ENCODE data around the gene MORF4L2. TPM values are rescaled to one million over a fixed set of nuclear protein-coding genes. Genes with fewer than 3 reads are reported as not detected.
"Not testable (repeated sequence)": the region's sequence is repeated elsewhere in the genome, so short reads cannot be mapped to it uniquely, and the experiment has no call there.

Gene MORF4L2
- total RNA-seq, 4 donors from 2014 or later = 258 to 722 (median 535) TPM

DNA sequence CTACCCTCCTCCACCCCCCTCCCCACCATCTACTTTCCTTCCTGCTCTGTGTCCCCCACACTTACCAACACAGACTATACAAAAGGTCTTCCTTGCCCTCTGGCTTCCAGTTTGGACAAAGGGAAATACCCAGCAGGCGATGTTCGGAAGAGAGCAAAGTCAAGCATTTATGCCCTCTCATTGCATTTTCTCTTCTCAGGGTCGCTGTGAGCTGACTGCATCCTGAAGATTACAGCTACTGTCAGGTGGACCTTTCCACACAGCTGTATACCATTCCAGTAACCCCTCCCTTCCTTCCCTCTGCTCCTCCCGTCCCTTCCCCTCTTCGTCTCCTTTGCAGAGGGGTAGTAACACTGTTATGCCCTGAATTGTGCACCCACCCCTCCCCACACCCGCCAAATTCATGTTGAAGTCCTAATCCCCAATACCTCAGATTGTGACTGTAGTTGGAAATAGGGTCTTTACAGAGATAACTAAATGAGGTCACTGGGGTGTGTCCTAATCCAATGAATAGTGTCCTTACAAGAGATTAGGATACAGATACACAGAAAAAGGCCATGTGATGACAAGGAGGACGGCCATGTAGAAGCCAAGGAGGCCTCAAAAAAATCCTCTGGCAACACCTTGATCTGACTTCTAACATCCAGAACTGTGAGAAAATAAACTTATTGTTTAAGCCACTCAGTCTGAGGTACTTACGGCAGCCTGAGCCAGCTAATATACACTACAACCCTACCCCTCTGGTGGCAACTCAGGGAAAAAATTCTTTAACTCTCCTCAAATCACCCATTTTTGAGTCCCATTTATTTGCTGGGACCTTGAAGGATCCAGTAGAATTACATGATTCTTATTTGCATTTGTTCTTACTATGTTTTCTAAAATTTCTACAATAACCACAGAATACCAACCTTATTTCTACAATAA is 11.7 kb downstream of the MORF4L2 start:
- Histone ChIP-seq H3K9me3 (no peaks in the 10 kb centered on the region), H3K27ac (no peak overlapping the region), H3K4me3 (no peak overlapping the region), H3K4me1 (no peaks in the 10 kb centered on the region), H3K36me3 (no peaks in the 10 kb centered on the region), H3K27me3 (no peaks in the 10 kb centered on the region)
- no peak for TF ChIP-seq POLR2A (IDR thresholded peaks at IDR 0.05)
- TF ChIP-seq, protein P1, sequence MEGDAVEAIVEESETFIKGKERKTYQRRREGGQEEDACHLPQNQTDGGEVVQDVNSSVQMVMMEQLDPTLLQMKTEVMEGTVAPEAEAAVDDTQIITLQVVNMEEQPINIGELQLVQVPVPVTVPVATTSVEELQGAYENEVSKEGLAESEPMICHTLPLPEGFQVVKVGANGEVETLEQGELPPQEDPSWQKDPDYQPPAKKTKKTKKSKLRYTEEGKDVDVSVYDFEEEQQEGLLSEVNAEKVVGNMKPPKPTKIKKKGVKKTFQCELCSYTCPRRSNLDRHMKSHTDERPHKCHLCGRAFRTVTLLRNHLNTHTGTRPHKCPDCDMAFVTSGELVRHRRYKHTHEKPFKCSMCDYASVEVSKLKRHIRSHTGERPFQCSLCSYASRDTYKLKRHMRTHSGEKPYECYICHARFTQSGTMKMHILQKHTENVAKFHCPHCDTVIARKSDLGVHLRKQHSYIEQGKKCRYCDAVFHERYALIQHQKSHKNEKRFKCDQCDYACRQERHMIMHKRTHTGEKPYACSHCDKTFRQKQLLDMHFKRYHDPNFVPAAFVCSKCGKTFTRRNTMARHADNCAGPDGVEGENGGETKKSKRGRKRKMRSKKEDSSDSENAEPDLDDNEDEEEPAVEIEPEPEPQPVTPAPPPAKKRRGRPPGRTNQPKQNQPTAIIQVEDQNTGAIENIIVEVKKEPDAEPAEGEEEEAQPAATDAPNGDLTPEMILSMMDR (IDR thresholded peaks at IDR 0.05) = no peak
- intact Hi-C loops (cut with DNase I; ENCODE audit: low total_unique reads) = no loop called here
- no peak for DNase-seq

DNA sequence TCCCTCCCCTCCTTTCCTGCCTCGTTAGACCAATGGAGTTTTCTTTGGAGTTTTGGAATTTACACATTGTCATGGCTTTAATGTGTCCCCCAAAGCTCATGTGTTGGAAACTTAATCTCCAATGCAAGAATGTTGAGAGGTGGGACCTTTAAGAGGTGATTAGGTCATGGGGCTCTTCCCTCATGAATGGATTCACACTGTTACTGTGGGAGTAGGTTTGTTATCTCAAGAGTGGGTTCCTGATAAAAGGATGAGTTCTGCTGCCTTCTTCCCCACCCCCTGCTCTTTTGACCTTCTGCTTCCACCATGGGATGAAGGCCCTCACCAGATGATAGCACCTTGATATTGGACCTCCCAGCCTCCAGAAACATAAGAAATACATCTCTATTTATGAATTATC is 16.8 kb downstream of the MORF4L2 start:
- Histone ChIP-seq H3K27me3 (no peaks in the 10 kb centered on the region), H3K9me3 (no peaks in the 10 kb centered on the region), H3K4me3 (no peak overlapping the region), H3K36me3 (no peaks in the 10 kb centered on the region), H3K27ac (no peak overlapping the region), H3K4me1 (no peaks in the 10 kb centered on the region)
- no peak for TF ChIP-seq POLR2A (IDR thresholded peaks at IDR 0.05)
- TF ChIP-seq, protein P1 (IDR thresholded peaks at IDR 0.05) = no peak
- intact Hi-C loops (cut with DNase I; ENCODE audit: low total_unique reads) = no loop called here
- no peak for DNase-seq

DNA sequence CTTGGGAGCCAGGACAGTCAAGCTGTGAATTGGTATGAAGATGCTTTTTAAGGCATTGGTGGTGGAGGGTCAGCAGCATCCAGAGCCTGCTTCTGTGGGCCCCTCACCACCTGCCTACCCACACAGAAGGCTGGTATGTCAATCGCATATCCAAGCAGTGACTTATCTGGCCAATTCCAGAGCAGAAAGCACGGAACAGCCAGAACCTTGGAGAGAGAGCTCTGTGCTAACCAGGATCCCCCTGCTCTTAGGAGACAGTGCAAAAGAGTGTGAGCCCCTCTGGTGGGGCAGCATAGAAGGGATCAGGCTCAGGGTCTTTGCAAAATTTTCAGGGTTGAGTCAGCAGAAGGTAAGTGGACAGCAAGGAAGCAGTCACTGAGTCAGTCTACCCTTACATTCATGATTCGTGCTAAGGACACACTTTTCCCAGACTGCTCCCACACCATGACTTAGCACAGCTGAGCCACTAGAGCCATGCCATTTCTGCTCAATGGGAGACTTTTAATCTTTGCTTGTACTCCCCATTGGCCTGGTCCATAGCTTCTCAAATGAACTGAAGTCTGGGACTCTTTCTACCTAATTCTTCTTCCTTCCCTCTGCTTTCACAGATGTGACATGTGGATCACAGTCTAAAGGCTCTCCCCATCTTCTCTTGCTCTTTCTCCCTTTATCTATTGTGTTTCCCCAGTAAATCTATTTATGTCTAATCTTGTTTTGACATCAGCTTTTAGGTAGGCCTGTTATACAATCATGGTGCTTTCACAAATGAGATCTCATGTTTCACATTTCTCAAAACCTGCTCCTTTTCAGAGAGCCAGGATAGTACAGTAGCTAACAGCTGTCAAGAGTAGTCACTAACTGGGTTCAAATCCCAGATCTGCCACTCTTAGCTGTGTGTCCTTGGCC is 20.0 kb downstream of the MORF4L2 start:
- intact Hi-C loops (cut with DNase I; ENCODE audit: low total_unique reads) = no loop called here

DNA sequence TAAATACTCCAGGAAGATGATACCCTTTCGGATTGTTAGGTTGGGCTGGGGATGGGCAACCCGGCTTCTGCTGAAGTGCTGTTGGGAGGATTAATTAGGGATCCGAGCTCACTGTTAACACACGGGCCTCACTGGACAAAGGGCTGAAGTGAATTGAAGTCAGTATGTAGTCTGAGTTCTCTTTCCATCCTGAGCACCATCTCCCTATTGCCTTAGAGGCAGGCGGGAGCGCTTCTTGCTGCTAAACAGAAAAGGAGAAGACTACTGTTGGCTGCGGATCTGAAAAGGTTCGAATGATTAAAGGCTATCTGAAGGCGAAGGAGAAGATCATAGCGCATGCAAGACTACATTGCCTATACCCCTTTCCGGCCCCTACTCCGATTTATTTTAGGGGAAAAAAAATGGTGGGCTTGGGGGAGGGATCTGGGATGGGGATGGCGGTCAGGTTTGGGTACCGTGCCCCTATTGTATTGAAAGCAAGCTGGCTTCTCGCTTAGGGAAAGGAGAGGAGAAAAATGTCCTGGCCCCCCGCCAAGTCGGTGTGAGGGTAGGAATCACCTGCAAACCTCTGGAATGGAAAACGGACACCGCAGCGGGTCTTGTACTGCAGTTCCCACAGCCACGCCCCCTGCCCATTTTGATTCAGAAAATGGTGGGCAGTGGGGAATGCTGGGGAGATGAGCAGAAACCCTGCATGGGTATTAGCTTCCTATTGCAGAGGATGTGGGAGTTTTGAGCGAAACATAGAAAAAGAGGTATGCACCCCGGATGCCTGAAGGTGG is 22.3 kb downstream of the MORF4L2 start:
- intact Hi-C loops (cut with DNase I; ENCODE audit: low total_unique reads) = no loop called here
- no peaks in the 10 kb centered on the region for H3K4me1 ChIP-seq
- no peak overlapping the region for H3K4me3 ChIP-seq
- H3K27ac ChIP-seq = no peak overlapping the region
- H3K27me3 ChIP-seq = peaks cover 0 to 8% of the 10 kb centered on the region in 2 donors
- H3K36me3 ChIP-seq = no peaks in the 10 kb centered on the region
- no peak for DNase-seq
- TF ChIP-seq POLR2A (IDR thresholded peaks at IDR 0.05) = no peak
- TF ChIP-seq, protein P1 (IDR thresholded peaks at IDR 0.05) = no peak
- no peaks in the 10 kb centered on the region for H3K9me3 ChIP-seq

More for the DNA sequence above, 20.0 kb downstream of the MORF4L2 start:
- no peak for DNase-seq
- no peaks in the 10 kb centered on the region for H3K36me3 ChIP-seq
- H3K27ac ChIP-seq = no peak overlapping the region
- TF ChIP-seq, protein P1 (IDR thresholded peaks at IDR 0.05) = no peak
- TF ChIP-seq POLR2A (IDR thresholded peaks at IDR 0.05) = no peak
- H3K27me3 ChIP-seq = peaks cover 0 to 8% of the 10 kb centered on the region in 2 donors
- no peaks in the 10 kb centered on the region for H3K9me3 ChIP-seq
- no peak overlapping the region for H3K4me3 ChIP-seq
- H3K4me1 ChIP-seq = no peaks in the 10 kb centered on the region

DNA sequence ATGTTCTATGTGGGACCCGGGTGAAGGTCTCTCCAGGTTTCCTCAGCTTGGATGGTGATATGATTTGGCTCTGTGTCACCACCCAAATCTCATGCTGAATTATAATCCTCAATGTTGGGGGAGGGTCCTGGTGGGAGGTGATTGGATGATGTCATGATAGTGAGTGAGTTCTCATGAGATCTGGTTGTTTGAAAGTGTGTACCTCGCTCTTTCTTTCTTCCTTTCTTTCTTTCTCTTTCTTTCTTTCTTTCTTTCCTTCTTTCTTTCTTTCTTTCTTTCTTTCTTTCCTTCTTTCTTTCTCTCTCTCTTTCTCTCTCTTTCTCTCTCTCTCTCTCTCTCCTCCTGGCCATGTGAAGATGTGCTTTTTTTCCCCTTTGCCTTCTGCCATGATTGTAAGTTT is 27.0 kb downstream of the MORF4L2 start:
- H3K27ac ChIP-seq; intact Hi-C loops (cut with DNase I; ENCODE audit: low total_unique reads); H3K4me1 ChIP-seq; DNase-seq; H3K9me3 ChIP-seq; H3K4me3 ChIP-seq; H3K27me3 ChIP-seq; H3K36me3 ChIP-seq: not testable (repeated sequence)

Measured in uterus (tissue), 4 donors.